GM21576 (cell line): ENCODE data around the gene OR6N1.

Experiments
- ATAC-seq: cut with Tn5 transposase; IDR thresholded peaks from one replicate; pipeline ENCODE4 v1.9.1; 2021; ENCODE audit warnings: mild to moderate bottlenecking, moderate library complexity; ENCODE audit not compliant: unreplicated experiment

OR6N1 gene

GRCh38 chr1:158752155-158752712 is 19.8 kb downstream of the OR6N1 start:
- no peak for ATAC-seq

DNA sequence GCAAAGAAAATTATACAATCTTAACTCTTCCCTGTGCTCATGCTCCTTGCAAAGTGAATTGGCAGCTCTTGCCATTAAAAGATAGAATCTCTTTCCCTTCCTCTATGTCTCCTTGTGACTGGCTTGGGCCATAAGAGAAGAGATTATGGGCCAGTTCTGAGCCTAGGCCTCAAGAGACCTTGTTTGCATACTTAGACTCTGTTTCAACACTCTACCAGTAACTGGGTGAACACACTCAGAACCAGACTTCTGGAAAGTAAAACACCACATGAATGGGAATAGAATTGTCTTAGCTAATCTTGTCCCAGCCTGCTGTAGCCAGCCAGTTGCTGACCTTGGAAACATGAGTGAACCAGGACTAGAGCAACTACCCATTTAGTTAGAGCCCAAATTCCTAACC is 36.1 kb downstream of the OR6N1 start:
- ATAC-seq = no peak

DNA sequence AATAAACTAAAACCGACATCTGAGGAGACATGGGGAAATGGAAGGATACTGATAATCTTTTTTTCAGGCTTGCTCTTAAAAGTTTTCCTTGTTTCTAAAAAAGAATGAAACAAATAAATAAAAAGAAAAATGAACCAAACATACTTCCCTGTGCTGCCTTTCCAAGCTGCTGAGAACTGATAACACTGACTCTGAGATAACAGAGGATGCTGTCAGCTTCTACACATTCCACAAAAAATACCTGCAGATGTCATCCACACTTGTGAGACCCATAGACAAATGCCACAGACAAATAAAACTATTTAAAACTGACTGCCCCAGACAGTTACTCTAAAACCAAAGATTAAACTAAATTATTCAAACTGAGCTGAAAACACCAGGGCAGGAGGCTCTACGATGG is 39.5 kb downstream of the OR6N1 start:
- ATAC-seq = no peak

DNA sequence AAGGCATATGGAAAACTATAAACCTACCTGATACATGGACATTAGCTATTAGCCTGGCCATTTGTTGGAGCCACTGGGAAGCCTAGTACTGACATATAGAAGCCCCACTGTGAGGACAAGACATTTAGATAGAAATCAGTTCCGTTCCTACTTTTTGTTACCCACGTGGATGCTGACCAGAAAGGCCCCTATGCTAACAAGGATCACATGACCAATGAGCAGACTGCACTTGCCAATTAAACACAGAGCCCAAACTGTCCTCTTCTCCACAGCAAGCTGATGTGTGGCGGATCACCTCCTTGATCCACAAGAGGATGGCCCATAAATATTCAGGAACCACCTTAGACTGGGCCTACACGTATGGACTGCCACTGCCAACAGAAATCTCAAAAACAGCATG is 40.3 kb downstream of the OR6N1 start:
- ATAC-seq = no peak

GRCh38 chr1:158730453-158730852 is 41.5 kb downstream of the OR6N1 start:
- no peak for ATAC-seq

GRCh38 chr1:158728510-158729225 is 43.3 kb downstream of the OR6N1 start:
- no peak for ATAC-seq

GRCh38 chr1:158724442-158724841 is 47.6 kb downstream of the OR6N1 start:
- ATAC-seq = no peak

DNA sequence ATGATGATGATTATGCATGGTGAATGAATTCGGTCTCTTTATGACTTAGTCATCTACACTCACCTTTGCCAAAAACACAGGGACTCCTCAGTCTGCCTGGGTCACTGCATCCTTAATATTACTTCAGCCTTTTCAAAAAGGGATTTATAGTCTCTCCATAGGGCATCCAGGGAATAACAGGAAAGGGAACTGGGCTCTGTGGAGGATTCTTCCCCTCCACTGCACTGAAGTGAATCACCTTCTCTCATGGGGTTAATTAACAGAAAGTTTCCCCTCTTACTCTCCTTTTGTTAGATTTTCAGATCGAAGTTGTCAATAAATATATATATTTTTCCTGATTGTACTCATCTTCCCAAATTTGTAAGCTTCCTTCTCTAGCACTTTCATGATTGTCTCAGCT is 51.4 kb downstream of the OR6N1 start, which contains the start of gene OR6K3:
Gene OR6K3 (minus strand): TSS at position 101 of the 400 bp plus-strand sequence. CDS start 2,605 bp downstream, outside the sequence.
- ATAC-seq = no peak

DNA sequence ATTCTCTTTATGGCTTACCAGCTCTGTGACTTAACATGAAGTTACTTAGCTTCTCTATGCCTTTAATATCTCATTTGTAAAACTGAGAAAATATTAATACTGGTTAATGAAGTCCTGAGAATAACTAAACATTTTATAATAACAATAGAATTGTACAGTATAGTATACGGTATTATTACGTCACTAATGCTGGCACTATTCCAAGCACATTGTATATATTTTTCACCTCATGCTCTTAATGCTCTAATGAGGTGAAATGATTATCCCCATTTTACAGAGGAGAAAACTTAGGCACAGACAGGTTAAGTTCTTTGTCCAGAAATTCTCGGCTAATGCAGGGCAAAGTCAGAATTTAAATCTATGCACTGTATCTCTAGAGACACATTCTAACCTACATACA is 52.3 kb downstream of the OR6N1 start:
- ATAC-seq = no peak

DNA sequence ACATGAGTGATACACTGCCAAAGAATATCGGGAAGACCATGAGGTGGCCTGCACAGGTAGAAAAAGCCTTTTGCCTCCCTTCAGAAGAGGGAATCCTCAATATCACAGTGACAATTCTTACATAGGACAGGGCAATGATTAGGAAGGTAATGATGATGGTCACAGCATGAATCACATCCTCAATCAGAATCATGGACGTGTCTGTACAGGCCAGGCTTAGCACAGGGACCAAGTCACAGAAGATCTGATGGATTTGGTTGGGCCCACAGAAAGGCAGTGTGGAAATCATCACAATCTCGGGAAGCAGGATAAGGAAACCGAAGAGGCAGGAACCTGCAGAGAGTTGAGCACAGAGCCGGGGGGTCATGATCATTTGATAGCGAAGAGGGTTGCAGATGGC is 54.7 kb downstream of the OR6N1 start:
- no peak for ATAC-seq

- no peak for ATAC-seq
These were observed 55.7 kb downstream of the OR6N1 start for GRCh38 chr1:158716335-158716734.

DNA sequence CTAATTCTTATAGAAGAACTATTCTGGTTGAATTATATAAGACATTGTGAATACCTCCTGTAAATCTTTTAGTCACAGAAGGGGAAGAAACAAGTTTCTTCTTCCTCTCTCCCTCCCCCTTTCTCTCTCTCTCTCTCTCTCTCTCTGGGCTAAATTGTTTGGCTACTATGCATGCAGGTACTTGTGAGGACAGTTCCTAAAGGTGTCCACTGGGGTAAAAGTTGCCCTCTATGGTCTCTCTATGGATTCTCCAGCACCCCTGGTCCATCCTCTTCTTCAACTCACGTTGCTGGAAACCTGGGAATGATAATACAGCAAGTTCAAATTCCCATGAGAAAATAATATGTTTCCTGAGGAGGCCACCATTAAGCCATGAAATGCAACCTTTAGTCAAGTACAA is 57.2 kb downstream of the OR6N1 start:
- ATAC-seq = no peak
